ENCODE measurements around the gene ERH.

- TF ChIP-seq, protein P1, sequence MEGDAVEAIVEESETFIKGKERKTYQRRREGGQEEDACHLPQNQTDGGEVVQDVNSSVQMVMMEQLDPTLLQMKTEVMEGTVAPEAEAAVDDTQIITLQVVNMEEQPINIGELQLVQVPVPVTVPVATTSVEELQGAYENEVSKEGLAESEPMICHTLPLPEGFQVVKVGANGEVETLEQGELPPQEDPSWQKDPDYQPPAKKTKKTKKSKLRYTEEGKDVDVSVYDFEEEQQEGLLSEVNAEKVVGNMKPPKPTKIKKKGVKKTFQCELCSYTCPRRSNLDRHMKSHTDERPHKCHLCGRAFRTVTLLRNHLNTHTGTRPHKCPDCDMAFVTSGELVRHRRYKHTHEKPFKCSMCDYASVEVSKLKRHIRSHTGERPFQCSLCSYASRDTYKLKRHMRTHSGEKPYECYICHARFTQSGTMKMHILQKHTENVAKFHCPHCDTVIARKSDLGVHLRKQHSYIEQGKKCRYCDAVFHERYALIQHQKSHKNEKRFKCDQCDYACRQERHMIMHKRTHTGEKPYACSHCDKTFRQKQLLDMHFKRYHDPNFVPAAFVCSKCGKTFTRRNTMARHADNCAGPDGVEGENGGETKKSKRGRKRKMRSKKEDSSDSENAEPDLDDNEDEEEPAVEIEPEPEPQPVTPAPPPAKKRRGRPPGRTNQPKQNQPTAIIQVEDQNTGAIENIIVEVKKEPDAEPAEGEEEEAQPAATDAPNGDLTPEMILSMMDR (IDR thresholded peaks at IDR 0.05 in 2 of 3, conservative IDR thresholded peaks at IDR 0.05 in 1 of 3; ENCODE audit: borderline replicate concordance in 1 of 3, insufficient read depth in 1 of 3, low read depth in 2 of 3, low read length in 2 of 3), result no peak
- TF ChIP-seq EZH2 (IDR thresholded peaks at IDR 0.05) (no peak), SIN3A (IDR thresholded peaks at IDR 0.05; ENCODE audit: low read depth) (no peak), POLR2A (IDR thresholded peaks at IDR 0.05; ENCODE audit: borderline replicate concordance, extremely low read depth, insufficient read depth, insufficient read length) (no peak), POLR2AphosphoS5 (IDR thresholded peaks at IDR 0.05; ENCODE audit: low read depth, low read length) (no peak), EGR1 (IDR thresholded peaks at IDR 0.05; ENCODE audit: low read depth) (no peak), TCF7L2 (IDR thresholded peaks at IDR 0.05; ENCODE audit: borderline replicate concordance, extremely low read depth, insufficient read depth, insufficient read length) (no peak), REST (IDR thresholded peaks at IDR 0.05; ENCODE audit: low read depth) (no peak), MAX (IDR thresholded peaks at IDR 0.05) (no peak)
These were observed 46.7 kb downstream of the ERH start for GRCh38 chr14:69351385-69351784.

All from HCT116 (cell line).